ENCODE measurements around the gene ARID4B.

The ARID4B gene

GRCh38 chr1:235297579-235297978 is 30.4 kb downstream of the ARID4B start:
- Histone ChIP-seq H3K4me1 (peaks cover 0 to 42% (median 7%) of the 10 kb centered on the region in 10 experiments; a peak in 10 of 20 replicates), H3K36me3 (peaks cover 0 to 49% (median 31%) of the 10 kb centered on the region in 11 experiments; a peak in 16 of 22 replicates), H4K20me1 (peaks cover 63 to 94% (median 82%) of the 10 kb centered on the region in 11 experiments), H3K9ac (no peak overlapping the region), H3K4me3 (no peak overlapping the region), H3K9me3 (replicated peaks in 1 of 11) (peaks cover 12 to 56% (median 32%) of the 10 kb centered on the region in 11 experiments), H3K4me2 (peak overlapping the region in 5 of 11 experiments; percentile 1 to 19 (median 4); a peak in 3 of 22 replicates), H3K27ac (no peak overlapping the region), H3K27me3 (no peaks in the 10 kb centered on the region)
- TF ChIP-seq Cebpa-rat (IDR thresholded peaks at IDR 0.05): no peak

- Histone ChIP-seq H3K27me3 (no peaks in the 10 kb centered on the region), H3K4me2 (no peak overlapping the region), H4K20me1 (peaks cover 65 to 96% (median 85%) of the 10 kb centered on the region in 11 experiments), H3K27ac (no peak overlapping the region), H3K9me3 (replicated peaks in 1 of 11) (peaks cover 12 to 55% (median 32%) of the 10 kb centered on the region in 11 experiments), H3K4me1 (peaks cover 0 to 49% (median 8%) of the 10 kb centered on the region in 10 experiments; a peak in 11 of 20 replicates), H3K4me3 (no peak overlapping the region), H3K9ac (no peak overlapping the region), H3K36me3 (peaks cover 0 to 48% (median 31%) of the 10 kb centered on the region in 11 experiments; a peak in 16 of 22 replicates)
- TF ChIP-seq Cebpa-rat (IDR thresholded peaks at IDR 0.05): no peak
Observed at GRCh38 chr1:235296729-235297128, 31.2 kb downstream of the ARID4B start.

- Histone ChIP-seq H4K20me1 (peaks cover 64 to 96% (median 85%) of the 10 kb centered on the region in 11 experiments), H3K27me3 (no peaks in the 10 kb centered on the region), H3K9ac (no peak overlapping the region), H3K9me3 (replicated peaks in 1 of 11) (peaks cover 12 to 47% (median 32%) of the 10 kb centered on the region in 11 experiments), H3K4me1 (peaks cover 0 to 47% (median 7%) of the 10 kb centered on the region in 10 experiments; a peak in 11 of 20 replicates), H3K36me3 (peaks cover 0 to 40% (median 27%) of the 10 kb centered on the region in 11 experiments; a peak in 17 of 22 replicates), H3K4me3 (no peak overlapping the region), H3K27ac (no peak overlapping the region), H3K4me2 (no peak overlapping the region)
- no peak for TF ChIP-seq Cebpa-rat (IDR thresholded peaks at IDR 0.05)
Observed at GRCh38 chr1:235295902-235296350, 32.1 kb downstream of the ARID4B start.

- H3K4me3 ChIP-seq: no peak overlapping the region
- H4K20me1 ChIP-seq: peaks cover 72 to 96% (median 86%) of the 10 kb centered on the region in 11 experiments
- H3K27ac ChIP-seq: no peak overlapping the region
- no peak overlapping the region for H3K4me2 ChIP-seq
- H3K36me3 ChIP-seq: peaks cover 0 to 29% (median 22%) of the 10 kb centered on the region in 11 experiments; a peak in 17 of 22 replicates
- no peak for TF ChIP-seq Cebpa-rat (IDR thresholded peaks at IDR 0.05)
- peaks cover 12 to 30% (median 24%) of the 10 kb centered on the region in 11 experiments for H3K9me3 ChIP-seq (replicated peaks in 1 of 11)
- H3K27me3 ChIP-seq: no peaks in the 10 kb centered on the region
- peaks cover 0 to 34% (median 6%) of the 10 kb centered on the region in 10 experiments; a peak in 11 of 20 replicates for H3K4me1 ChIP-seq
- H3K9ac ChIP-seq: no peak overlapping the region
Observed at GRCh38 chr1:235293322-235293942, 34.5 kb downstream of the ARID4B start.

- Histone ChIP-seq H3K4me3 (no peak overlapping the region), H4K20me1 (peaks cover 78 to 99% (median 90%) of the 10 kb centered on the region in 11 experiments), H3K4me1 (peaks cover 0 to 34% (median 4%) of the 10 kb centered on the region in 10 experiments; a peak in 11 of 20 replicates)
Observed at GRCh38 chr1:235292790-235293189, 35.2 kb downstream of the ARID4B start.

GRCh38 chr1:235291599-235292091 is 36.3 kb downstream of the ARID4B start:
- H3K4me2 ChIP-seq: peak overlapping the region in 3 of 11 experiments; percentile 21 to 59 (median 32); a peak in 4 of 22 replicates
- peaks cover 0 to 34% (median 0%) of the 10 kb centered on the region in 10 experiments; a peak in 7 of 20 replicates for H3K4me1 ChIP-seq
- no peaks in the 10 kb centered on the region for H3K27me3 ChIP-seq
- no peak for TF ChIP-seq Cebpa-rat (IDR thresholded peaks at IDR 0.05)
- H3K4me3 ChIP-seq: no peak overlapping the region
- peaks cover 3 to 16% (median 9%) of the 10 kb centered on the region in 11 experiments; a peak in 16 of 22 replicates for H3K9me3 ChIP-seq (replicated peaks in 1 of 11)
- peaks cover 89 to 100% (median 99%) of the 10 kb centered on the region in 11 experiments for H4K20me1 ChIP-seq
- no peak overlapping the region for H3K9ac ChIP-seq
- H3K36me3 ChIP-seq: peaks cover 0 to 33% (median 18%) of the 10 kb centered on the region in 11 experiments; a peak in 17 of 22 replicates
- peak overlapping the region in 2 of 11 experiments; percentile 19 to 33; a peak in 2 of 22 replicates for H3K27ac ChIP-seq

More at GRCh38 chr1:235292790-235293189, 35.2 kb downstream of the ARID4B start:
- no peak overlapping the region for H3K27ac ChIP-seq
- peaks cover 0 to 31% (median 19%) of the 10 kb centered on the region in 11 experiments; a peak in 18 of 22 replicates for H3K36me3 ChIP-seq
- H3K9me3 ChIP-seq (replicated peaks in 1 of 11): peaks cover 12 to 27% (median 20%) of the 10 kb centered on the region in 11 experiments
- peak overlapping the region in 1 of 11 experiments; percentile 21; a peak in 1 of 22 replicates for H3K4me2 ChIP-seq
- no peak for TF ChIP-seq Cebpa-rat (IDR thresholded peaks at IDR 0.05)
- H3K27me3 ChIP-seq: no peaks in the 10 kb centered on the region
- H3K9ac ChIP-seq: no peak overlapping the region

GRCh38 chr1:235290740-235291502 is 37.1 kb downstream of the ARID4B start:
- H3K4me3 ChIP-seq: no peak overlapping the region
- H3K9me3 ChIP-seq (replicated peaks in 1 of 11): peaks cover 0 to 10% (median 4%) of the 10 kb centered on the region in 11 experiments; a peak in 15 of 22 replicates
- H4K20me1 ChIP-seq: peaks cover 92 to 100% (median 99%) of the 10 kb centered on the region in 11 experiments
- peaks cover 0 to 35% (median 21%) of the 10 kb centered on the region in 11 experiments; a peak in 17 of 22 replicates for H3K36me3 ChIP-seq
- H3K27ac ChIP-seq: no peak overlapping the region
- no peaks in the 10 kb centered on the region for H3K27me3 ChIP-seq
- no peak overlapping the region for H3K9ac ChIP-seq
- no peak for TF ChIP-seq Cebpa-rat (IDR thresholded peaks at IDR 0.05)
- no peak overlapping the region for H3K4me2 ChIP-seq
- peaks cover 0 to 34% (median 0%) of the 10 kb centered on the region in 10 experiments; a peak in 7 of 20 replicates for H3K4me1 ChIP-seq
